HepG2 (cell line): ENCODE results near the gene TCEA3. TPM values are rescaled to one million over a fixed set of nuclear protein-coding genes. Genes with fewer than 3 reads are reported as not detected.
A peak's percentile ranks its signal among the peaks of the same experiment; 100 is the strongest.

Experiments used
- CEBPB ChIP-seq: IDR thresholded peaks from 2 replicates; pipeline ENCODE4 v1.6.1; 2011; ENCODE audit warnings: low read depth, low read length, improper control_type of control experiment, borderline replicate concordance
- KMT2B ChIP-seq: IDR thresholded peaks from 2 replicates; pipeline ENCODE4 v1.6.1; 2016; ENCODE audit warnings: missing genetic modification reagents, missing compliant biosample characterization
- MATR3 ChIP-seq: sonication (generic); formaldehyde crosslinking; IDR thresholded peaks from 2 replicates; pipeline ENCODE4 v1.4.0; 2020; ENCODE audit warnings: missing genetic modification reagents
- MYC ChIP-seq: sonication (generic); formaldehyde crosslinking; IDR thresholded peaks from 2 replicates; pipeline ENCODE4 v1.9.0; 2021; ENCODE audit warnings: missing genetic modification reagents, borderline replicate concordance
- NFAT5 ChIP-seq: sonication (generic); formaldehyde crosslinking; IDR thresholded peaks from 2 replicates; pipeline ENCODE4 v1.4.0; 2020; ENCODE audit warnings: missing genetic modification reagents
- NFYC ChIP-seq: IDR thresholded peaks from 2 replicates; pipeline ENCODE4 v1.6.1; 2016; ENCODE audit warnings: missing genetic modification reagents, missing compliant biosample characterization
- PCBP1 ChIP-seq: fragments of 200-400 bp; formaldehyde crosslinking; IDR thresholded peaks from 2 replicates; pipeline ENCODE4 v1.6.1; 2017; ENCODE audit warnings: mild to moderate bottlenecking, low read depth, low read length, borderline replicate concordance
- TAF1 ChIP-seq: sonication (generic); formaldehyde crosslinking; IDR thresholded peaks from 2 replicates; pipeline ENCODE4 v1.4.0; 2020; ENCODE audit warnings: missing genetic modification reagents
- TEAD3 ChIP-seq: optimal IDR thresholded peaks from 2 replicates; pipeline ENCODE3; 2016; ENCODE audit warnings: borderline replicate concordance
- TFAP4 ChIP-seq: sonication (generic); IDR thresholded peaks from 2 replicates; pipeline ENCODE4 v1.6.1; 2016; ENCODE audit warnings: low read depth, borderline replicate concordance
- ZFP36L2 ChIP-seq: sonication (generic); formaldehyde crosslinking; IDR thresholded peaks from 2 replicates; pipeline ENCODE4 v1.4.0; 2020; ENCODE audit warnings: missing genetic modification reagents
- ZKSCAN8 ChIP-seq: IDR thresholded peaks from 2 replicates; pipeline ENCODE4 v1.6.1; 2016; ENCODE audit warnings: borderline replicate concordance, missing genetic modification reagents, missing compliant biosample characterization
- ZNF510 ChIP-seq: sonication (generic); formaldehyde crosslinking; IDR thresholded peaks from 2 replicates; pipeline ENCODE4 v1.4.0; 2020; ENCODE audit warnings: low read depth, mild to moderate bottlenecking, missing genetic modification reagents
- ZNF543 ChIP-seq: sonication (generic); formaldehyde crosslinking; IDR thresholded peaks from 2 replicates; pipeline ENCODE4 v1.4.0; 2020; ENCODE audit warnings: mild to moderate bottlenecking, missing genetic modification reagents
- ZNF564 ChIP-seq: sonication (generic); formaldehyde crosslinking; IDR thresholded peaks from 2 replicates; pipeline ENCODE4 v1.8.1; 2023; ENCODE audit warnings: mild to moderate bottlenecking, missing genetic modification reagents
- ZNF720 ChIP-seq: sonication (generic); formaldehyde crosslinking; IDR thresholded peaks from 2 replicates; pipeline ENCODE4 v1.4.0; 2020; ENCODE audit warnings: missing genetic modification reagents
- ZNF784 ChIP-seq: sonication (generic); formaldehyde crosslinking; IDR thresholded peaks from 2 replicates; pipeline ENCODE4 v1.5.1; 2020; ENCODE audit warnings: missing genetic modification reagents, mild to moderate bottlenecking, borderline replicate concordance
- ZNF883 ChIP-seq: sonication (generic); formaldehyde crosslinking; IDR thresholded peaks from 2 replicates; pipeline ENCODE4 v1.5.1; 2020; ENCODE audit warnings: mild to moderate bottlenecking, missing genetic modification reagents; ENCODE audit errors: not compliant biosample characterization
- polyA plus RNA-seq, 8 experiments: library from polyadenylated mRNA; depleted of rRNA in 3 of 8; stranded (reverse) in 7 of 8; unstranded in 1 of 8; fragments of >200 nt; fragmentation: Illumina TruSeq in 4 of 8; extraction: Trizol in 4 of 8; gene quantifications; 2 replicates each; pipeline versions ENCODE4 v1.2.1 to v1.2.3, GENCODE V29; 2011 to 2016; ENCODE audit warnings: low read depth in 4 of 8, missing spikeins in 1 of 8, mixed read lengths in 1 of 8; ENCODE audit not compliant: insufficient read depth in 1 of 8
- total RNA-seq, 5 experiments: library from RNA; depleted of rRNA; stranded (reverse); fragments of >200 nt; fragmentation: Illumina TruSeq; extraction: Trizol; gene quantifications; 2 replicates each; pipeline ENCODE4 v1.2.3, GENCODE V29; 2016; ENCODE audit warnings: low read depth in 1 of 5
- TF ChIP-seq, protein P1 (sequence below): sonication (generic); formaldehyde crosslinking; IDR thresholded peaks from 2 replicates; pipeline ENCODE4 v1.4.0; 2020; ENCODE audit warnings: missing genetic modification reagents

TCEA3 gene
- total and polyA plus RNA-seq, 2 of the 13 experiments (the other 11 are each of a cell fraction or from before 2014, with no cell fraction given) = 55.5 to 84.6 TPM

DNA sequence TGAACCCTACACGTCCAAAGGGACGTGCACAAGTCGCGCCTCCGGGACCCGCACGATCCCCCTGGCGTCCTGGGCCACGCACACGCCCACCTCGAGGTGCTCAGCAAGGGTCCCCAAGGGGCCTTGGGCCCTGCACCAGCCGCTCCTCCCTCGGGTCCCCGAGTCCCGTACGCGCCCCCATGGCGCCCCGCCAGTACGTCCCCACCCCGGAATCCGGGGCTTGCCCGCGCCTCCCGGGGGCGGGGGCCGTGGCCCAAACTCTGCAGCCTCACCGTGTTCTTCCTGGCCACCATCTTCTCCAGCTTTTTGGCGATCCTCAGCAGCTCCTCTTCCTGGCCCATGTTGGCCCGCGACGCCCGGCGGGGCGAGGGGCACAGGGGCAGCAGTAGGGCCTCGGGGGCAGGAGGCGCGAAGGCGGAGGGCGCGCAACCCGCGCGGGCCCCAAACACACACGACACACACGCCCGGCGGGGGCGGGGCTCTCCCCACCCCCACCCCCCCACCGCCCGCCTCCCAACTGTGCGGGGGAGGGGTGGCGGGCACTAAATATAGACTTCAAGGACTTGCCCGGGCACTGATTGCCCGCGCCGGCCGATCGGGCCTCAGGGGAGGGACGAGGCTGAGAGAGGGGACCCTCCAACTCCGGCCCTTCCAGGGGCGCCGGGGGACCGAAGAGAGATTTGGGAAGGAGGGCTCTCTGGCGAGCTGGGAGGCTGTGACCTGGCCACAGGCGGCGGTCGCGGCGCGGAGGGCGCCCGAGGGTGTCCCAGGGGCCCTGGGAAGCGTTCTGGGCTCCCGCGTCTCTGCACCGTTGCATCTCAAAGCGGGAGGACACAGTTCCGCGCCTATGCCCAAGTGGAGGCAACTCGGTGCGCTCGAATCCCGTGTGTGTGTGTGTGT, at the start of gene TCEA3 (continued):
- TF ChIP-seq ZKSCAN8 (CRISPR knock-in tag) (no peak), MYC (peak; percentile 80), NFAT5 (CRISPR knock-in tag) (no peak), TFAP4 (no peak), TAF1 (CRISPR knock-in tag) (peak; percentile 71), KMT2B (no peak), ZNF883 (CRISPR knock-in tag) (no peak), TEAD3 (CRISPR knock-in tag) (no peak), ZNF510 (CRISPR knock-in tag) (no peak), CEBPB (no peak), MATR3 (CRISPR knock-in tag) (no peak), NFYC (CRISPR knock-in tag) (no peak), ZFP36L2 (no peak), ZNF543 (CRISPR knock-in tag) (peak; percentile 75), ZNF784 (CRISPR knock-in tag) (no peak), PCBP1 (no peak), ZNF720 (CRISPR knock-in tag) (no peak), ZNF564 (CRISPR knock-in tag) (peak; percentile 71; the same call in 1 of the 2 replicates)
- TF ChIP-seq, protein P1, sequence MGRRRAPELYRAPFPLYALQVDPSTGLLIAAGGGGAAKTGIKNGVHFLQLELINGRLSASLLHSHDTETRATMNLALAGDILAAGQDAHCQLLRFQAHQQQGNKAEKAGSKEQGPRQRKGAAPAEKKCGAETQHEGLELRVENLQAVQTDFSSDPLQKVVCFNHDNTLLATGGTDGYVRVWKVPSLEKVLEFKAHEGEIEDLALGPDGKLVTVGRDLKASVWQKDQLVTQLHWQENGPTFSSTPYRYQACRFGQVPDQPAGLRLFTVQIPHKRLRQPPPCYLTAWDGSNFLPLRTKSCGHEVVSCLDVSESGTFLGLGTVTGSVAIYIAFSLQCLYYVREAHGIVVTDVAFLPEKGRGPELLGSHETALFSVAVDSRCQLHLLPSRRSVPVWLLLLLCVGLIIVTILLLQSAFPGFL (CRISPR knock-in tag) = no peak
